ENCODE measurements around the gene MGARP. TPM values are rescaled to one million over a fixed set of nuclear protein-coding genes. Genes with fewer than 3 reads are reported as not detected.
"Not testable (repeated sequence)": the region's sequence is repeated elsewhere in the genome, so short reads cannot be mapped to it uniquely, and the experiment has no call there.

MGARP gene
- total RNA-seq, 2 experiments from 2014 or later, result not detected

DNA sequence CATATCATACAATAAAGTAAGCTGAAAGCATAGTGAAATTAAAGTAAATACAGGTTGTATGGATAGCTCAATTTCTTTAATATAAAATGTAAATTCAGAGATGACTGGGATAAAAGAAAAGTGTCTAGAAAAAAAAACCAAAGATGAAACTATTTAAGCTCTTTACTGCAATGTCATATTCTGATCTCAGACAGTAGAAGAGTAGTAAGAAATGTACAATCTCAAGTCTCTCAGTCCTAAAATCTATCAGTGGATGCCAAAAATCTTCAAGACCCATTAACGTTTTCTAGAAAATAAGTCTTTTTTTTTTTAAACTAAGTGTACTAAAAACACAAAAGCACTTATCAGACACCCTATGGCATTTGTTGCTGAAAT, 13.8 kb downstream of the MGARP start:
- no peaks in the 10 kb centered on the region for H3K36me3 Mint-ChIP-seq (ENCODE audit: low read depth)
- H3K36me3 ChIP-seq (ENCODE audit: insufficient read depth, low read length), result no peaks in the 10 kb centered on the region
- ChIA-PET POLR2A (interaction anchor here (0.7 to 1.8 kb wide), 6 partner anchors 29 to 186 kb away, joined by 3 to 9 read pairs (median 4); partner anchors contain the start of genes ELF2 and NAA15), CTCF (interaction anchor here (1.4 to 2.1 kb wide), 3 partner anchors 9 to 29 kb away, joined by 4 to 11 read pairs (median 4); no protein-coding TSS in a partner anchor)
- H3K4me3 ChIP-seq (ENCODE audit: low read length), result peak overlapping the region; percentile 32
- peaks cover 17% of the 10 kb centered on the region for H3K4me1 Mint-ChIP-seq (ENCODE audit: low read depth)
- H3K27me3 Mint-ChIP-seq, result no peaks in the 10 kb centered on the region
- no peaks in the 10 kb centered on the region for H3K9me3 ChIP-seq (ENCODE audit: control insufficient read depth in 1 of 2, insufficient read depth in 1 of 2, low read length in 2 of 2)
- H3K4me3 Mint-ChIP-seq, result peak overlapping the region; percentile 78
- no peaks in the 10 kb centered on the region for H3K27me3 ChIP-seq (ENCODE audit: control insufficient read depth in 1 of 2, insufficient read depth in 2 of 2, low read length in 2 of 2)
- ATAC-seq (ENCODE audit: poor library complexity) (no peak), DNase-seq (no peak)
- H3K27ac ChIP-seq (ENCODE audit: low read depth in 1 of 2, low read length in 2 of 2), result no peak overlapping the region
- intact Hi-C loops (cut with DNase I, micrococcal nuclease), result loop anchor here in 1 of 2 experiments (2.0 kb wide), 1 partner anchor 29 kb away; no protein-coding TSS in a partner anchor
- H3K27ac Mint-ChIP-seq, result peak overlapping the region; percentile 14
- no peaks in the 10 kb centered on the region for H3K9me3 Mint-ChIP-seq
- TF ChIP-seq, protein P1, sequence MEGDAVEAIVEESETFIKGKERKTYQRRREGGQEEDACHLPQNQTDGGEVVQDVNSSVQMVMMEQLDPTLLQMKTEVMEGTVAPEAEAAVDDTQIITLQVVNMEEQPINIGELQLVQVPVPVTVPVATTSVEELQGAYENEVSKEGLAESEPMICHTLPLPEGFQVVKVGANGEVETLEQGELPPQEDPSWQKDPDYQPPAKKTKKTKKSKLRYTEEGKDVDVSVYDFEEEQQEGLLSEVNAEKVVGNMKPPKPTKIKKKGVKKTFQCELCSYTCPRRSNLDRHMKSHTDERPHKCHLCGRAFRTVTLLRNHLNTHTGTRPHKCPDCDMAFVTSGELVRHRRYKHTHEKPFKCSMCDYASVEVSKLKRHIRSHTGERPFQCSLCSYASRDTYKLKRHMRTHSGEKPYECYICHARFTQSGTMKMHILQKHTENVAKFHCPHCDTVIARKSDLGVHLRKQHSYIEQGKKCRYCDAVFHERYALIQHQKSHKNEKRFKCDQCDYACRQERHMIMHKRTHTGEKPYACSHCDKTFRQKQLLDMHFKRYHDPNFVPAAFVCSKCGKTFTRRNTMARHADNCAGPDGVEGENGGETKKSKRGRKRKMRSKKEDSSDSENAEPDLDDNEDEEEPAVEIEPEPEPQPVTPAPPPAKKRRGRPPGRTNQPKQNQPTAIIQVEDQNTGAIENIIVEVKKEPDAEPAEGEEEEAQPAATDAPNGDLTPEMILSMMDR (IDR thresholded peaks at IDR 0.05), result no peak
- peaks cover 7% of the 10 kb centered on the region for H3K4me1 ChIP-seq (ENCODE audit: insufficient read depth, low read length)

DNA sequence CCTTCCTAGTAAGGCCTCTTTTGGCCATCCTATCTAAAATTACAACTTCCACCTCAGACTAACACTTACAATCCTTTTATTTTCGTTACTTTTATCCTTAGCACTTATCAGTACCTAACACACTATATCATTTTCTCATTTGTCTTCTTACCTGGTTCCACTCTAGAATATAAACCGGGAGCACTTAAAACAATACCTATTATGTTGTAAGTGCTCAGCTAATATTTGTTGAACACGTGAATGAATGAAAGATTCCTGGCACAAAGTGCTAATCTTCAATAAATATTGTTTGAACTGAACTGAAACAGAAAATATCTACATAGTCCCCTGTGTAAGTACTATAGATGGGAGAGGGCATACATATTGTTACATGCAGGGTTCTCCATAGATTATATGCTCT, 14.4 kb downstream of the MGARP start:
- no peak for DNase-seq
- no peaks in the 10 kb centered on the region for H3K9me3 Mint-ChIP-seq
- ATAC-seq (ENCODE audit: poor library complexity), result no peak
- Histone ChIP-seq H3K27me3 (ENCODE audit: control insufficient read depth in 1 of 2, insufficient read depth in 2 of 2, low read length in 2 of 2) (no peaks in the 10 kb centered on the region), H3K27ac (ENCODE audit: low read depth in 1 of 2, low read length in 2 of 2) (no peak overlapping the region), H3K4me3 (ENCODE audit: low read length) (no peak overlapping the region), H3K36me3 (ENCODE audit: insufficient read depth, low read length) (no peaks in the 10 kb centered on the region), H3K9me3 (ENCODE audit: control insufficient read depth in 1 of 2, insufficient read depth in 1 of 2, low read length in 2 of 2) (no peaks in the 10 kb centered on the region), H3K4me1 (ENCODE audit: insufficient read depth, low read length) (peaks cover 7% of the 10 kb centered on the region)
- POLR2A ChIA-PET, result interaction anchor here (0.7 to 1.8 kb wide), 5 partner anchors 30 to 111 kb away, joined by 3 to 9 read pairs (median 4); partner anchors contain the start of genes ELF2 and NAA15
- no peaks in the 10 kb centered on the region for H3K36me3 Mint-ChIP-seq (ENCODE audit: low read depth)
- H3K4me3 Mint-ChIP-seq, result no peak overlapping the region
- H3K4me1 Mint-ChIP-seq (ENCODE audit: low read depth), result peaks cover 17% of the 10 kb centered on the region
- CTCF ChIA-PET, result interaction anchor here (1.4 to 2.1 kb wide), 2 partner anchors 9 to 30 kb away, joined by 4 to 11 read pairs; no protein-coding TSS in a partner anchor
- intact Hi-C loops (cut with DNase I, micrococcal nuclease), result loop anchor here in 1 of 2 experiments (2.0 kb wide), 1 partner anchor 29 kb away; no protein-coding TSS in a partner anchor
- no peaks in the 10 kb centered on the region for H3K27me3 Mint-ChIP-seq
- TF ChIP-seq, protein P1 (IDR thresholded peaks at IDR 0.05), result no peak
- H3K27ac Mint-ChIP-seq, result no peak overlapping the region

DNA sequence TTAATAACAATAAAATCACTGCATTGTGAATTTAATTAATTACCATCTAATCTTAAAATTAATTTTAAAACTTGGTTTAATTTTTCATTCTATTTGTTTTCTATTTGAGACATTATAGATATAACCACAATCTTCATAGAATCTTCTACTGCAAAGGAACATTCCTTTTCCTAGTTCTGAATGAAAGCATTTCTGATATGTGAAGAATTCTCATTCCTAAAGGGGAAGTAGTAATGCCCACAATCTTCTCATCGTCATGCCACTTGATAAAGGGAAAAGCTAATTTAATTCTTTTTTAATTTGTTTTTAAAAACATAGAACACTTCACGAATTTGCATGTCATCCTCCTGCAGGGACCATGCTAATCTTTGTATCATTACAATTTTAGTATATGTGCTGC, 23.7 kb downstream of the MGARP start:
- Histone ChIP-seq H3K27me3 (ENCODE audit: control insufficient read depth in 1 of 2, insufficient read depth in 2 of 2, low read length in 2 of 2) (no peaks in the 10 kb centered on the region), H3K4me3 (ENCODE audit: low read length) (no peak overlapping the region), H3K36me3 (ENCODE audit: insufficient read depth, low read length) (no peaks in the 10 kb centered on the region), H3K9me3 (ENCODE audit: control insufficient read depth in 1 of 2, insufficient read depth in 1 of 2, low read length in 2 of 2) (no peaks in the 10 kb centered on the region), H3K27ac (ENCODE audit: low read depth in 1 of 2, low read length in 2 of 2) (no peak overlapping the region), H3K4me1 (ENCODE audit: insufficient read depth, low read length) (no peaks in the 10 kb centered on the region)
- Mint-ChIP-seq H3K4me1 (ENCODE audit: low read depth) (no peaks in the 10 kb centered on the region), H3K36me3 (ENCODE audit: low read depth) (no peaks in the 10 kb centered on the region), H3K4me3 (no peak overlapping the region), H3K27me3 (no peaks in the 10 kb centered on the region), H3K27ac (no peak overlapping the region), H3K9me3 (no peaks in the 10 kb centered on the region)
- TF ChIP-seq, protein P1 (IDR thresholded peaks at IDR 0.05), result no peak
- DNase-seq, result no peak
- CTCF ChIA-PET, result no interaction called here
- intact Hi-C loops (cut with DNase I, micrococcal nuclease), result no loop called here
- POLR2A ChIA-PET, result no interaction called here
- ATAC-seq (ENCODE audit: poor library complexity), result no peak

DNA sequence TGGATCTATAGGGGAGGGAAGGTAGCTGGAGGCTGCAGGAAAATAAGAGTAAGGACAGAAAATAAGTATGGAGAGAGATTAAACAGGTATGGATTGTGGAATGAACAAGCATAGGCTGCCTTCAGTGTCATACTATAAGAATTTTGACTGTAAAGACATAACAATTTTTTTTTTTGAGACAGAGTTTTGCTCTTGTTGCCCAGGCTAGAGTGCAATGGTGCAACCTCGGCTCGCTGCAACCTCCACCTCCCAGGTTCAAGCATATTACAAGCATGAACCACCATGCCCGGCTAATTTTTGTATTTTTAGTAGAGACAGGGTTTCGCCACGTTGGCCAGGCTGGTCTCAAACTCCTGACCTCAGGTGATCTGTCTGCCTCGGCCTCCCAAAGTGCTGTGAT, 24.4 kb downstream of the MGARP start:
- H3K4me1 ChIP-seq (ENCODE audit: insufficient read depth, low read length); H3K27ac Mint-ChIP-seq; H3K36me3 ChIP-seq (ENCODE audit: insufficient read depth, low read length); DNase-seq; H3K4me3 Mint-ChIP-seq; intact Hi-C loops (cut with DNase I, micrococcal nuclease); H3K4me1 Mint-ChIP-seq (ENCODE audit: low read depth); H3K36me3 Mint-ChIP-seq (ENCODE audit: low read depth); H3K27me3 Mint-ChIP-seq; CTCF ChIA-PET; H3K9me3 ChIP-seq (ENCODE audit: control insufficient read depth in 1 of 2, insufficient read depth in 1 of 2, low read length in 2 of 2); POLR2A ChIA-PET; H3K27ac ChIP-seq (ENCODE audit: low read depth in 1 of 2, low read length in 2 of 2); H3K4me3 ChIP-seq (ENCODE audit: low read length); H3K27me3 ChIP-seq (ENCODE audit: control insufficient read depth in 1 of 2, insufficient read depth in 2 of 2, low read length in 2 of 2); H3K9me3 Mint-ChIP-seq; ATAC-seq (ENCODE audit: poor library complexity): not testable (repeated sequence)
